ENCODE results near the gene CGB5. TPM values are rescaled to one million over a fixed set of nuclear protein-coding genes. Genes with fewer than 3 reads are reported as not detected.
"Not testable (repeated sequence)": the region's sequence is repeated elsewhere in the genome, so short reads cannot be mapped to it uniquely, and the experiment has no call there.

The CGB5 gene
- total RNA-seq, 3 donors from 2014 or later, result not detected

- H3K4me3 ChIP-seq; ATAC-seq; H3K4me1 ChIP-seq (ENCODE audit: low read depth); H3K36me3 ChIP-seq (ENCODE audit: low read depth); intact Hi-C loops (cut with DNase I, micrococcal nuclease); H3K9me3 ChIP-seq: not testable (repeated sequence)
- DNase-seq, result peak; percentile 73 to 80 (median 73)
- TF ChIP-seq CTCF (IDR thresholded peaks at IDR 0.05), result peak; percentile 65
These were observed 31.2 kb downstream of the CGB5 start for GRCh38 chr19:49074869-49075268.

GRCh38 chr19:49080392-49080791 lies 36.7 kb downstream of the CGB5 start:
- intact Hi-C loops (cut with DNase I, micrococcal nuclease), result no loop called here
- TF ChIP-seq CTCF (IDR thresholded peaks at IDR 0.05), result no peak
- no peak for DNase-seq
- H3K9me3 ChIP-seq, result no peaks in the 10 kb centered on the region
- no peaks in the 10 kb centered on the region for H3K4me1 ChIP-seq (ENCODE audit: low read depth)
- H3K4me3 ChIP-seq, result no peak overlapping the region
- ATAC-seq, result no peak
- peaks cover 5% of the 10 kb centered on the region for H3K36me3 ChIP-seq (ENCODE audit: low read depth)

GRCh38 chr19:49081273-49081672 lies 37.6 kb downstream of the CGB5 start:
- TF ChIP-seq CTCF (IDR thresholded peaks at IDR 0.05), result no peak
- H3K9me3 ChIP-seq, result no peaks in the 10 kb centered on the region
- no peak for DNase-seq
- intact Hi-C loops (cut with DNase I, micrococcal nuclease), result no loop called here
- H3K4me3 ChIP-seq, result no peak overlapping the region
- peaks cover 5% of the 10 kb centered on the region for H3K36me3 ChIP-seq (ENCODE audit: low read depth)
- peaks cover 2% of the 10 kb centered on the region for H3K4me1 ChIP-seq (ENCODE audit: low read depth)
- no peak for ATAC-seq

GRCh38 chr19:49084206-49085019 lies 40.8 kb downstream of the CGB5 start:
- ATAC-seq (no peak), DNase-seq (peak in 2 of 3 donors; percentile 38 to 50)
- no peak for TF ChIP-seq CTCF (IDR thresholded peaks at IDR 0.05)
- H3K4me1 ChIP-seq (ENCODE audit: low read depth), result peaks cover 17% of the 10 kb centered on the region
- no peak overlapping the region for H3K4me3 ChIP-seq
- intact Hi-C loops (cut with DNase I, micrococcal nuclease), result no loop called here
- H3K36me3 ChIP-seq (ENCODE audit: low read depth), result peaks cover 5% of the 10 kb centered on the region
- H3K9me3 ChIP-seq, result no peaks in the 10 kb centered on the region

GRCh38 chr19:49085020-49085867 lies 41.6 kb downstream of the CGB5 start, which contains the start of gene SNRNP70:
Gene SNRNP70, plus strand, starts transcription at chr19:49085451. Its CDS starts 964 bp downstream, at chr19:49086415.
- no peak for TF ChIP-seq CTCF (IDR thresholded peaks at IDR 0.05)

More at GRCh38 chr19:49085020-49085867, 41.6 kb downstream of the CGB5 start, which contains the start of gene SNRNP70:
- intact Hi-C loops (cut with DNase I, micrococcal nuclease), result no loop called here
- Histone ChIP-seq H3K4me3 (peak within 1 kb of the TSS; percentile 76), H3K4me1 (ENCODE audit: low read depth) (peaks cover 17% of the 10 kb centered on the region), H3K36me3 (ENCODE audit: low read depth) (peaks cover 5% of the 10 kb centered on the region), H3K9me3 (no peaks in the 10 kb centered on the region)
- ATAC-seq, result peak; percentile 97
- peak; percentile 97 to 100 (median 99) for DNase-seq
